ENCODE data around the gene SET. TPM values are rescaled to one million over a fixed set of nuclear protein-coding genes. Genes with fewer than 3 reads are reported as not detected.

The SET gene
- total RNA-seq, 4 donors from 2014 or later = 173 to 217 (median 202) TPM

- no peaks in the 10 kb centered on the region for H3K9me3 ChIP-seq
- no peak for DNase-seq
- TF ChIP-seq POLR2A (IDR thresholded peaks at IDR 0.05) = no peak
- TF ChIP-seq CTCF (IDR thresholded peaks at IDR 0.05) = no peak
These were observed 25.0 kb downstream of the SET start for GRCh38 chr9:128713941-128714573.

GRCh38 chr9:128714586-128715435 is 25.8 kb downstream of the SET start:
- 89 to 92% methylated on average over 24 of the region's 24 CpGs for WGBS, 2 donors
- no peaks in the 10 kb centered on the region for H3K9me3 ChIP-seq
- no peaks in the 10 kb centered on the region for H3K36me3 ChIP-seq
- TF ChIP-seq CTCF (IDR thresholded peaks at IDR 0.05) (no peak), POLR2A (IDR thresholded peaks at IDR 0.05) (no peak)
- H3K27ac ChIP-seq = no peak overlapping the region
- no peaks in the 10 kb centered on the region for H3K4me1 ChIP-seq
- intact Hi-C loops (cut with DNase I) = no loop called here
- DNase-seq = no peak
- no peaks in the 10 kb centered on the region for H3K27me3 ChIP-seq
- no peak overlapping the region for H3K4me3 ChIP-seq (replicated peaks in 1 of 3)

More at GRCh38 chr9:128713941-128714573, 25.0 kb downstream of the SET start:
- Histone ChIP-seq H3K36me3 (no peaks in the 10 kb centered on the region), H3K27ac (no peak overlapping the region), H3K27me3 (no peaks in the 10 kb centered on the region), H3K4me3 (replicated peaks in 1 of 3) (no peak overlapping the region), H3K4me1 (no peaks in the 10 kb centered on the region)
- 87 to 96% methylated on average over 6 to 12 of the region's 19 CpGs for WGBS, 2 donors
- intact Hi-C loops (cut with DNase I) = no loop called here

GRCh38 chr9:128715436-128715750 is 26.4 kb downstream of the SET start:
- no peaks in the 10 kb centered on the region for H3K36me3 ChIP-seq
- WGBS, 2 donors = 79 to 95% methylated on average over 4 to 6 of the region's 6 CpGs
- no peak overlapping the region for H3K27ac ChIP-seq
- no peak overlapping the region for H3K4me3 ChIP-seq (replicated peaks in 1 of 3)
- no peaks in the 10 kb centered on the region for H3K4me1 ChIP-seq
- no peak for DNase-seq
- no peaks in the 10 kb centered on the region for H3K9me3 ChIP-seq
- intact Hi-C loops (cut with DNase I) = no loop called here
- no peaks in the 10 kb centered on the region for H3K27me3 ChIP-seq
- TF ChIP-seq POLR2A (IDR thresholded peaks at IDR 0.05) (no peak), CTCF (IDR thresholded peaks at IDR 0.05) (no peak)

GRCh38 chr9:128716581-128717254 is 27.7 kb downstream of the SET start:
- 93% methylated on average over 5 to 7 of the region's 7 CpGs for WGBS, 2 donors
- H3K36me3 ChIP-seq = no peaks in the 10 kb centered on the region
- no peak overlapping the region for H3K4me3 ChIP-seq (replicated peaks in 1 of 3)
- intact Hi-C loops (cut with DNase I) = no loop called here
- H3K27ac ChIP-seq = no peak overlapping the region
- H3K27me3 ChIP-seq = no peaks in the 10 kb centered on the region
- no peaks in the 10 kb centered on the region for H3K9me3 ChIP-seq
- no peaks in the 10 kb centered on the region for H3K4me1 ChIP-seq
- DNase-seq = no peak
- TF ChIP-seq CTCF (IDR thresholded peaks at IDR 0.05) (no peak), POLR2A (IDR thresholded peaks at IDR 0.05) (no peak)

GRCh38 chr9:128718047-128718446 is 29.0 kb downstream of the SET start:
- intact Hi-C loops (cut with DNase I) = no loop called here
- Histone ChIP-seq H3K4me3 (replicated peaks in 1 of 3) (no peak overlapping the region), H3K4me1 (peaks cover 0 to 3% of the 10 kb centered on the region in 2 donors), H3K36me3 (no peaks in the 10 kb centered on the region), H3K27me3 (no peaks in the 10 kb centered on the region), H3K27ac (no peak overlapping the region), H3K9me3 (no peaks in the 10 kb centered on the region)
- WGBS, 2 donors = 86 to 96% methylated on average over 4 to 8 of the region's 8 CpGs
- no peak for TF ChIP-seq POLR2A (IDR thresholded peaks at IDR 0.05)
- no peak for TF ChIP-seq CTCF (IDR thresholded peaks at IDR 0.05)
- no peak for DNase-seq
